GM19035 (cell line): ENCODE measurements around the gene BMPR2.
"Not testable (repeated sequence)": the region's sequence is repeated elsewhere in the genome, so short reads cannot be mapped to it uniquely, and the experiment has no call there.

Experiments used
- ATAC-seq: cut with Tn5 transposase; IDR thresholded peaks from one replicate; pipeline ENCODE4 v1.9.1; 2021; ENCODE audit not compliant: unreplicated experiment

BMPR2 gene

DNA sequence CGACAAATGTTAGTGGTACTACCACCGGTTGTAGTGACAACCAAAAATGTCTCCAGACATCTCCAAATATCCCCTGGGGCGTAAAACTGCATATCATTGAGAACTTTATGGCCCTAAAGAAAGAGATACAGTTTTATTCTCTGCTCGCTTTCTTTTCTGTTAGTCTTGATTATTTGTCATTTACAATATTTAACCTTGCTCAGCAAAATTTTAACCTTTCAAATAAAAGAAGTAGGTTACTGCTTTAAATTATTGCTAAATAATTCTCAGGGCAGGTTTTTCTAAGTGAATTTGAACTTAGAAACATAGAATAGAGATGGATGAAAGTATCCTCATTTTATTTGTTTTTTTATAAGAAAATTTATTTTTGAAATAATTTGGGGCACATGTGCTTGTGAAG lies 67.9 kb downstream of the BMPR2 start:
- no peak for ATAC-seq

DNA sequence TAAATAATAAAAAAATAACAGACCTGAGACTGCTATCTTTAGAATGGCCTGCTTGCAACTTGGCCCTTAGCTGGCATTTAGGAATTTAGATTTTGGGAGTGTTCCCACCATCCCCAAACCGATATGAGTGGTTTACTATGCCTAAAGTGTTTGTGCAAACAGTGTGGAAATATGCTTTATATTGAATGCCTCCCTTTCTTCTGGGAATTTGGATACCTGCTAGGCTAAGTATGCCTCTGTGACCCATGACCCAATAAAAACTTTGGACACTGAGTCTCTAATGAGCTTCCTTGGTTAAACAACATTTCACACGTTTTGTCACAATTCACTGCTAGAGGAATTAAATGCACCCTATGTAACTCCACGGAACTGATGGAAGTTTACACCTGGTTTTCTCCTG lies 73.2 kb downstream of the BMPR2 start:
- ATAC-seq: no peak

DNA sequence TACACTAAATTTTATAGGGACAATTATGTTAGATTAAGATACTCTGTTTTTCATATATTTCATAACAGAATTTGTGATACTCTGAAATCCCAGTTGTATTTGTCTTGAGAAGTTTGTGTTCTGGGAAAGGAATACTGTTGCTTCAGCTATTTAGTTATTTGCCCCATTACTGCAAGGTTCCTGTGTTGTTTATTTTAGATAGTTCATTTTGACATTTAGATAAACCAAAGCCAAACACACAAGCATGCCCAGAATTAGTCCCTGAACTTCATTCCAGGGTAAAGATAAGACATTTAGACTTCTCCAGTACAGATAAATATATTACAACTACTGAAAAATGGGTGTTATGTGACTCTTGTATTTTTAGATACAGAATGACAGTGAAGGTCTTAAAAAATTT lies 74.7 kb downstream of the BMPR2 start:
- no peak for ATAC-seq

DNA sequence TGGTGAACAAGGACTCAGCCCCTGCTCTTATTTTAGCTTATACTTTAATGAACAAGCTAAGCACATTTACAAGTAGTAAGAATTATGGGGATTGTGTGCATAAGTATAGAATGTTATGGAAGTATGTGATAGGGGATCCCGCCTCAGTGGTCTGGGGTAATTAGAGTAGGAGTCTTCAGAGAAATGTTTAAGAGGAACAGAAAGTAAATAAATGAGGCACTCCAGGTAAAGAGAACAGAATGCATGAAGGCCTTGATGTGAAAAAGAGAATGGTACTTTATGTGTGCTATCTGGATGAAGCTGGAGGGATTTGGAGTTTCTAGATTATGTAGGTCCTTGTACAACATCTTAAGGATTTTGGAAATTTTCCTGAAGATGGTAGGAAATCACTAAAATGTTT lies 76.6 kb downstream of the BMPR2 start:
- no peak for ATAC-seq

DNA sequence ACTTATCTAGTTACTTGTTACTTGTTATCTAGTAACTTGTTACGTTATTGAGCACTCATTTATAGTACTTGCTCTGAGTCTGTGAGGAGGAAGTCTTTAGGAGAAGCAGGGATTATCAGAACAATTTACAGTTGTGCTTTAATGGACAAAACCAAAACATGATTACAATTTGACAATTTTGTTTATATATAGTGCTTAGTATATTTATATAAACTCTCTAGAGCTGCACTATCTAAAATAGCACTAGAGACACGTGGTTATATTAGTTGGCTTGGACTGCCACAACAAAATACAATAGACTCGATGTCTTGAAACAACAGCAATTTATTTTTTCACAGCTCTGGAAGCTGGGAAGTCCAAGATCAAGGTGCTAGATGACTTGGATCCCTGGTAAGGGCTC lies 78.4 kb downstream of the BMPR2 start:
- ATAC-seq: no peak

DNA sequence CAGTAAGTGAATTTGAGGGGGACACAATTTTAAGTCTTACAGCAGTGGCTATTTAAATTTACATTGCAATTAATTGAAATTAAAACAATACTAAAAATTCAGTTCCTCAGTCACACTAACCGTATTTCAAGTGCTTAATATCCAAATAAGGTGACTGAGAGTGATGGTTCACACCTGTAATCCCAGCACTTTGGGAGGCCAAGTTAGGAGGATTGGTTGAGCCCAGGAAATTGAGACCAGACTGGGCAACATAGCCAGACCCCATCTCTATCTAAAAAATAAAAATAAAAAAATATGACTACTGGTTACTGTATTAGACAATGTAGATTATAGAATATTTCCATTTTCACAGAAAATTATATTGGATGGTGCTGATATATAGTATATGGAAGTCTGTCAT lies 79.0 kb downstream of the BMPR2 start:
- ATAC-seq: no peak

DNA sequence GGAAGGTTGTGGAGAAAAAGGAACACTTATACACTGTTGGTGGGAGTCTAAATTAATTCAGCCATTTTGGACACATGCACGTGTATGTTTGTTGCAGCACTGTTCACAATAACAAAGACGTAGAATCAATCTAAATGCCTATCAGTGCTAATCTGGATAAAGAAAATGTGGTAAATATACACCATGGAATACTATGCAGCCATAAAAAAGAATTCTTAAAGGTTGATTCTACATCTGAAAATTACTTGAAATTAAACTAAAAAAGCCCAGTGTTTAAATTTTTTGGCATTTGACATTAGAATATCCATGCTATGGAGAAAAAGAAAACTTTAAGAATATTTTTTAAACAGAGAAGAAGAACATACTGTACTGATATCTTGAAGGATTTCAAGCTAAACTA lies 84.0 kb downstream of the BMPR2 start:
- no peak for ATAC-seq

DNA sequence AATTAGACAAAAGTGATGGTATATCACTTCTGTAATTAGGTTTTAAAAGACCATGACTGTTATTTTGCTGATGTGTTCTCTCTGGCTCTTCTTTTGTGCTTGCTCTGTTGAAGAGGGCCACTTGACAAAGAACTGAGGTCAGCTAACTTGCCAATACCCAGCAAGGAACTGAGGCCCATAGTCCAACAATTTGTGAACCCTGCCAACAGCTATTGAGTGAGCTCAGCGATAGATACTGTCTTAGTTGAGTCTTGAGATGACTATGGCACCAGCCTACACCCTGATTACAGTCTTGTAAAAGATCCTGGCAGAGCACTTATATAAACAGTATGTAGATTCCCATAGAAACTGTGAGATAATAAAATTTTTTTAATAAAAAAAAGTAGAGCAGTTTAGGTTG lies 103.0 kb downstream of the BMPR2 start:
- no peak for ATAC-seq

DNA sequence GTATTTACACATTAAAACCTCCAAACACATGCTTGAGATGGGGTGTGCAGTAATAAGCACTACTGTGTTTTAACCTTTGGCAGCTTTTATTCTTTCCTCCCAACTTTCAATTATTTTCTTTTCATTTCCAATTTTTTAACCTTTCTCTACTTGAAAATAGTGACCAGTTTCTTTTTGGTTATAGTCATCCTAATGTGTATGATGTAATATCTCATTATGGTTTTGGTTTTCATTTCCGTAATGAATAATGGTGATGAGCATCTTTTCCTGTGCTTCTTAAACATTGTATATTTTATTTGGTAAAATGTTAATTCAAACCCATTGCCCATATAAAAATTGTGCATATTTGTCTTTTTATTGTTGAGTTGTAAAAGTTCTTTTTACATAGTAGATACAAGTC lies 103.5 kb downstream of the BMPR2 start:
- no peak for ATAC-seq

DNA sequence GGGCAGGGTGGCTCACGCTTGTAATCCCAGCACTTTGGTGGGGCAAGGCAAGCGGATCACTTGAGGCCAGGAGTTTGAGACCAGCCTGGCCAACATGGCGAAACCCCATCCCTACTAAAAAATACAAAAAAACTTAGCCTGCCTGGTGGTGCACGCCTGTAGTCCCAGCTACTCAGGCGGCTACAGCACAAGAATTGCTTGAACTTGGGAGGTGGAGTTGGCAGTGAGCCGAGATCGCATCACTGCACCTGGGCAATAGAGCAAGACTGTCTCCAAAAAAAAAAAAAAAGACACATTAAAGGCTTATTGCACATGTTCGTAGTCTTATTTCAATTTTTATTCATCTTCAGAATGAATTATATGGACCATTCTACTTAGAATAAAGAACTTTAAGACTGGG lies 110.2 kb downstream of the BMPR2 start:
- no peak for ATAC-seq

DNA sequence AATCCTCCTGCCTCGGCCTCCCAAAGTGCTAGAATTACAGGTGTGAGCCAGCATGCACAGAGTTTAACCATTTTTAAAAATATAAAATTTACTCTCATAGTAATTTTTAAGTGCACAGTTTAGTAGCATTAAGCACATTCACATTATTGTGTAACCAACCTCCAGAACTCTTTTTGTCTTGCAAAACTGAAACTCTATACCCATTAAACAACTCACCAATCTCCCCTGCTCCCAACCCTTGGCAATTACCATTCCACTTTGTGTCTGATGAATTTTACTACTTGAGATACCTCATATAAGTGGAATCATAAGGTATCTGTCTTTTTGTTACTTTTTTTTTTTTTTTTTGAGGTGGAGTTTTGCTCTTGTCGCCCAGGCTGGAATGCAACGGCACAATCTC lies 112.5 kb downstream of the BMPR2 start:
- ATAC-seq: no peak

DNA sequence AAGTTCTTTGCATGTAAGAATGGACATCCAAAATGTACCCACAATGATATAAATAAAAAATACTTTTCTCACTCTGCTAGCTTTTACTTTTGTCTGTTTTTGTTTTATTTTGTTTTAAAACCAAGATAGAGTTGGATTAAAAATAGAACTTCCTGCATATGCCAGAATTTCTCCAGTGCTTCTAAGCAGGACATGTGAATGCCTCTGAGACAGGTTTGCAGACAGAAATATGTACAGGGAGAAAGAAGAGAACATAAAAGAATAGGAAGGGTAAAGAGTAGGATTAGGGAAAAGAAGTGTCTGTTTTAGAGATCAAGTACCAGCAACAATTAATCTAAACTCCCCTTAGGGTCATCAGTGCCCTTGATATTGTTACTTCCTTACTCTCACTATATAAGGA lies 114.4 kb downstream of the BMPR2 start:
- no peak for ATAC-seq

DNA sequence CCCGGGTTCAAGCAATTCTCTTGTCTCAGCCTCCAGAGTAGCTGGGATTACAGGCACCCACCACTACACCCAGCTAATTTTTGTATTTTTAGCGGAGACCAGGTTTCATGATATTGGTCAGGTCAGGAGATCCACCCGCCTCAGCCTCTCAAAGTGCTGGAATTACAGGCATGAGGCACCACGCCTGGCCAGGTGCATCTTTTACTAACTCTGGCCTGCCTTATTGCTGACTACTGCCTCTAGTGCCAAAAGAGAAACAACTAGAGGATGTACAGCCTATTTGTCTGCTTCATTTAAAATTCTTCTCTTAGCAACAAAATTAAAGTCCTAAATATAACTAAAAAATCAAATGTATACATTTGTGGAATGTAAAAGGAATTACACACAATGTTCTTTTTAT lies 115.4 kb downstream of the BMPR2 start:
- no peak for ATAC-seq

DNA sequence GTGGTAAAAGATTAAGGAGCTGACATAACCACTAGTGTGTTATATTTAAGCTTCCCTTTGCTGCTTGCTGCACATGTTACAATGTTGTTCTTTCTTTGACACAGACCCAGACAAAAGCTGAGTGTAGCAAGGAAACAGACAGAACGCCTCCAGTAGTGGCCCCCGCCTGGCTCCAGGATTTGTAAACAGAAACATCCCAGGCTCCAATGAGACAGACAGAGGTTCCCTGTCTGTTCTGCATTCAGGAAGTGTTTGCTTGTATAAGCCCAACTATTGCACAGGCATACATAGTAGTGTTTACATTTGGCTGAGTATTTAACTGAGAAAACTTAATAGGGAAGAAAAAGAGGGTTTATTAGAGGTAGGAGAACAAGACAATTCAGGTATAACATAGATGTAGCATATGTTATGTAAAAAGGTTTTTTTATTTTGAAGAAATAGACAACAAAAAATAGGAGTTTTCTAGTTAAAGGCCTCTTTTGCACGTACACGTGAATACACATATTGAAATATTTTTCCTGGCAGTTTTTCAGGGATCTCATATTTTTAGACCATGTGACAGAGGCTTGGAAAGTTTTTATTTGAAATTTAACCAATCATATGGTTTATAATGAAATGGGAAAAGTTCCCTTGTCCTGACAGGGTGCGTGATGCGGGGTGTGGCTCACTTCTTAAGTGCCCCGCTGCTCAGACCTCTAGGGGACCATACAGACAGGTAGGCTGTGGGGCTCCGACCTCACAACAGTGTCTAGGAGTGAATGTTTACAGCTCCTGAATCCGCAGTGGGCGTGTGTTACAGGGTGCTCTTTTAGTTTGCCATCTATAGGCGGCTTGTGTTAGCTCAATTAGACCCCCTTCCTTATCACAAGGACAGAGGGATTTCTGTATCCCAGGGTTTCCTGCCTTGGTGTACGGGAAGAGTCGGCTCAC lies 118.4 kb downstream of the BMPR2 start:
- ATAC-seq: no peak

DNA sequence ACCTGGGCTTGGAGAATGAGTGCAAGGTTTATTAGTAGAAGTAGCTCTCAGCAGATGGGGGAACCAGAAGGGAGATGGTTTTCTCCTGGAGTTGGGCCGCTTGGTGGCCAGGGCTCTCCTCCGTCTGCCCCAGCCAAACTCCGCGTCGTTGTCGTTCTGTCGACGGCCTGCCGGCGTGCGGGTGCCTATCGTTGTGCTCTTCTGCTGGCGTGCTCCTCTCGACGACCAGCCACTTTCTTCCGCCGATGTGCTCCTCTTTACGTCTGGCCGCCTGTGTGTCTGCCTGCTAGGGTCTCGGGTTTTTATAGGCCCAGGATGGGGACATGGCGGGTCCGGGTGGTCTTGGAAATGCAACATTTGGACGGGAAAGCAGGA lies 119.1 kb downstream of the BMPR2 start:
- no peak for ATAC-seq

DNA sequence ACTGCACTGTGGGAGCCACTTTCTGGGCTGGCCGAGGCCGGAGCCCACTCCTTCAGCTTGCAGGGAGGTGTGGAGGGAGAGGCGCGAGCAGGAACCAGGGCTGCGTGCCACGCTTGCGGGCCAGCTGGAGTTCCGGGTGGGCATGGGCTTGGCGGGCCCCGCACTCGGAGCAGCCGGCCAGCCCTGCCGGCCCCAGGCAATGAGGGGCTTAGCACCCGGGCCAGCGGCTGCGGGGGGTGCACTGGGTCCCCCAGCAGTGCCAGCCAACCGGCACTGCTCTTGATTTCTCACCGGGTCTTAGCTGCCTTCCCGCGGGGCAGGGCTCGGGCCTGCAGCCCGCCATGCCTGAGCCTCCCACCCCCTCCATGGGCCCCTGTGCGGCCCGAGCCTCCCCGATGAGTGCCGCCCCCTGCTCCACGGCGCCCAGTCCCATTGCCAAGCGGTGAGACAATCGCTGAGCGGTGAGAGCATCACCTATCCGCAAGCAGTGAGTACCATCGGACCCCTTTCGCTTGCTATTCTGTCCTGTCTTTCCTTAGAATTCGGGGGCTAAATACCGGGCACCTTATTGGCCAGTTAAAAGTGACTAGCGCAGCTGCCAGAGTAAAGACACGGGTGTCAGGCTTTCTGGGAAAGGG lies 120.8 kb downstream of the BMPR2 start:
- ATAC-seq: not testable (repeated sequence)

DNA sequence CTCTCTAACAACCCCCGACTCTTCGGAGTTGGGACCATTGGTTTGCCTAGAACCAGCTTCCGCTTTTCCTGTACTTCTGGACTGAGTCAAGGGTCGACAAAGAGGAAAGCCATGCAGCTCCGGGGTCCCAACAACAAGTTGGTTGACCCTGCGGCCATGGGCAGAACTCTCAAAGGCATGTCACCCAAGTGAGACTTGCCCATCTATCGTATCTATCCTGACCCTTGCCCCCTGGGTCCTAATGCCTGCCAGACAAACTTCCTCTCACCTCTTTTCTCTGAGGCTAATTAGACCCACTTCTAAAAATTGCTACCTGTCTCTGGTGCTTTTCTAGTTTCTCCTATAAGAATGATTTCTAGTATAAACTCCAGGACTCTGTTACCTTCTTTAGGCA lies 121.3 kb downstream of the BMPR2 start:
- not testable (repeated sequence) for ATAC-seq

DNA sequence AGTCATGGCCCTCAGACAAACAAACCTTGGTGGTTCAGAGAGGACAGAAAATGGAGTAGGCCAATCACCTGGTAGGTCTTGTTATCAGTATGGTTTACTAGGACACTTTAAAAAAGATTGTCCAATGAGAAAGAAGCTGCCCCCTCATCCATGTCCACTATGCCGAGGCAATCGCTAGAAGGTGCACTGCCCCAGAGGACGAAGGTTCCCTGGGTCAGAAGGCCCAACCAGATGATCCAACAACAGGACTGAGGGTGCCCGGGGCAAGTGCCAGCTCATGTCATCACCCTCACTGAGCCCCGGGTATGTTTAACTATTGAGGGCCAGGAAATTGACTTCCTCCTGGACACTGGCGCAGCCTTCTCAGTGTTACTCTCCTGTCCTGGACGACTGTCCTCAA lies 123.7 kb downstream of the BMPR2 start:
- ATAC-seq: not testable (repeated sequence)

DNA sequence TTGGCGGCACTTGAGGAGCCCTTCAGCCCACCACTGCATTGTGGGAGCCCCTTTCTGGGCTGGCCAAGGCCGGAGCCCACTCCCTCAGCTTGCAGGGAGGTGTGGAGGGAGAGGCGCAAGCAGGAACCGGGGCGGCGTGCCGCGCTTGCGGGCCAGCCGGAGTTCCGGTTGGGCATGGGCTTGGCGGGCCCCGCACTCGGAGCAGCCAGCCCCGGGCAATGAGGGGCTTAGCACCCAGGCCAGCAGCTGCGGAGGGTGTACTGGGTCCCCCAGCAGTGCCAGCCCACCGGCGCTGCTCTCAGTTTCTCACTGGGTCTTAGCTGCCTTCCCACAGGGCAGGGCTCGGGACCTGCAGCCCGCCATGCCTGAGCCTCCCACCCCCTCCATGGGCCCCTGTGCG lies 127.1 kb downstream of the BMPR2 start:
- not testable (repeated sequence) for ATAC-seq

DNA sequence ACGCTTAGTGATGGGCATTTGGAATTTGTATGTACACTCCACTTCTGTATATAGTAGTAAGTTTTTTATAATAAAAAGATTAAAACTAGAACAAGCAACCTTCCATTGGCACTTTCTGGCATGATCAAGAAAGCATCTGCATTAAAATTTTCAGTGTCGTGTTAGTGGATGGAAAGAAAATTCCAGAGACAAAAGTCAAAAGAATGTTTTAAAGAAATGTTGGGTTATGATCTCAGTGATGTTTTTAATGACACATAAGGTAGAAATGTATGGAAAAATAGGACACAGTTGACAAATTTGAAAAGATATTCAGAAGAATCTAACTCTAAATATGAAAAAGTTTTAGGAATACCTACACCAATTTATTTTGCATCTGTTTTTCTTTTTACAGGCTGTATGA lies 132.6 kb downstream of the BMPR2 start:
- ATAC-seq: no peak

DNA sequence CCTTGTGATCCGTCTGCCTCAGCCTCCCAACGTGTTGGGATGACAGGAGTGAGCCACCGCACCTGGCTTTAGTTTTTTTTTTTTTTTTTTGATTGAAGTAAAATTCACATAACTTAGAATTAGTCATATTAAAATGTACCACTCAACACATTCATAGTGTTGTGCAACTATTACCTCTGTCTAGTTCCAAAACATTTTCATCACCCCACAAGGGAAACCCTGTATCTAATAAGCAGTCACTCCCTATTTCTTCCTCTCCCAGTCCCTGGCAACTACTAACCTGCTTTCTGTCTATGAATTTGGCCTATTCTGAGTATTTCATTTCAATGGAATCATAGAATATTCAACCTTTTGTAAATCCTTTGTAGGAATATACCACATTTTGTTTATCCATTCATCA lies 134.8 kb downstream of the BMPR2 start:
- ATAC-seq: no peak

DNA sequence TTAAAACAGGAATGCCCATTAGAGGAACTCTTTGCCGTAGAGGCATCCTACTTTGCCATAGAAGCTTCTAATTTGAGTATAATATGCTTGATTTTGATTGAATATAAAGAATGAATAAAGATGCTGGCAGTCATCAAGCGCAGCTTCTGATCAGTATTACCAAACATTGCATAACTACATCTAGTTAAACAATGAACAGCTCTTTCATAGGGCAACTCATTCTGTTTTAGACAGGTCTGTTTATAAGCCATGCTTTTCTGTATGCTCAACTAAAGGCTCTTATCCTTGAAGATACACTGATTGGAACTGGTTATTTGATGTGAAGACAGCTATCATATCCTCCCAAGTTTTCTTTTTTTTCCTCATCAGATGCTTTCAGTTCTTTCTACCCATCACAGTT lies 136.0 kb downstream of the BMPR2 start:
- no peak for ATAC-seq

DNA sequence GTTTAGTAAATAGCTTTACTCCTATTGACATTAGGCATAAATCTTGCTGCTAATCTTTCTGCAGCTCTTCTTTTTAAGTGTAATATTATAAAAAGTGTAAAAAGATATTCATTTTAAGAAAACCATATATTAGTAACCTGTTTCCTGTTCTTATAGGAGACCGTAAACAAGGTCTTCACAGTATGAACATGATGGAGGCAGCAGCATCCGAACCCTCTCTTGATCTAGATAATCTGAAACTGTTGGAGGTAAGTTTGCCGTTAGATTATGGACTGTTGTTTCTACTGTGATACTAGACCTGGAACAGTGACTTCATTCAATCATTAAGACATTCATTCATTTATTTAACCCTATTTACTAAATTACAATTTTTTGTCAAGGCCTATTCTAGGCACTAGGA lies 138.6 kb downstream of the BMPR2 start:
- no peak for ATAC-seq
